Measurements from ENCODE around the gene LIPI. TPM values are rescaled to one million over a fixed set of nuclear protein-coding genes. Genes with fewer than 3 reads are reported as not detected.
"Not testable (repeated sequence)": the region's sequence is repeated elsewhere in the genome, so short reads cannot be mapped to it uniquely, and the experiment has no call there.

The LIPI gene
- polyA plus RNA-seq, 1 donor (not counting 4 experiments of a cell fraction or from before 2014, with no cell fraction given), result not detected

DNA sequence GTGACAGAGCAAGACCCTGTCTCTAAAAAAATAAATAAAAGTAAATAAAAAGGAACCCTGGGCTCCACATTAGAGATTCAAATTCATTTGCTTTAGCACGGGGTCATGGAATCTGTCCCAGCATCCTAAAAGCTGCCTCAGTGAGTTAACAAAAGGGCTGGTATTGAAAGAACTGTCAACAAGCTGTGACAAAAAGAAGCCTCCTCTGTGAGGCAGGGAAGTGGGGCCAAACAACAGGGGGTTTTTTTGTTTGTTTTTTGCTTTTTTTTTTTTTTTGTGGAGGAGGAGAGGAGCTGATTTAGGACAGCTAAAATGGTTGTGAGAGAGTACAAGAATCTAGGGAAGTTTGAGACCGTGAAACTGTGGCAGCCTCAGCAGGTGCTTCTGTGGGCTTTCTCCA lies 115.7 kb downstream of the LIPI start:
- Histone ChIP-seq H3K4me3 (ENCODE audit: control insufficient read depth in 2 of 3, extremely low read depth in 1 of 3, insufficient read depth in 2 of 3, low read depth in 1 of 3, low read length in 3 of 3) (no peak overlapping the region), H3K4me1 (ENCODE audit: control insufficient read depth, extremely low read depth, insufficient read depth, low read length) (no peaks in the 10 kb centered on the region), H3K9me1 (ENCODE audit: control insufficient read depth, extremely low read depth, insufficient read depth, low read length) (no peaks in the 10 kb centered on the region), H3K79me2 (ENCODE audit: control insufficient read depth, insufficient read depth, low read length) (no peaks in the 10 kb centered on the region), H2AFZ (ENCODE audit: control insufficient read depth, low read length) (no peak overlapping the region), H3K27me3 (ENCODE audit: control insufficient read depth, extremely low read depth, insufficient read depth, low read length) (no peaks in the 10 kb centered on the region), H3K36me3 (ENCODE audit: control insufficient read depth in 2 of 2, extremely low read depth in 1 of 2, insufficient read depth in 2 of 2, low read length in 2 of 2) (no peaks in the 10 kb centered on the region), H3K9me3 (ENCODE audit: control insufficient read depth, low read depth, low read length) (no peaks in the 10 kb centered on the region), H3K4me2 (ENCODE audit: control insufficient read depth, extremely low read depth, insufficient read depth, low read depth, low read length) (no peak overlapping the region), H3K27ac (ENCODE audit: control insufficient read depth, insufficient read depth, low read length) (no peak overlapping the region), H4K20me1 (ENCODE audit: control insufficient read depth, extremely low read depth, insufficient read depth, low read length) (no peaks in the 10 kb centered on the region), H3K9ac (ENCODE audit: control insufficient read depth, extremely low read depth, insufficient read depth, low read length) (no peak overlapping the region)
- dilution Hi-C loops (cut with MboI; ENCODE audit: extremely low pct_ligation_motif_present, low sequenced_read_pairs), result no loop called here
- FAIRE-seq, result no peak
- no peak for DNase-seq (ENCODE audit: low read depth, low spot score)
- TF ChIP-seq, protein P1, sequence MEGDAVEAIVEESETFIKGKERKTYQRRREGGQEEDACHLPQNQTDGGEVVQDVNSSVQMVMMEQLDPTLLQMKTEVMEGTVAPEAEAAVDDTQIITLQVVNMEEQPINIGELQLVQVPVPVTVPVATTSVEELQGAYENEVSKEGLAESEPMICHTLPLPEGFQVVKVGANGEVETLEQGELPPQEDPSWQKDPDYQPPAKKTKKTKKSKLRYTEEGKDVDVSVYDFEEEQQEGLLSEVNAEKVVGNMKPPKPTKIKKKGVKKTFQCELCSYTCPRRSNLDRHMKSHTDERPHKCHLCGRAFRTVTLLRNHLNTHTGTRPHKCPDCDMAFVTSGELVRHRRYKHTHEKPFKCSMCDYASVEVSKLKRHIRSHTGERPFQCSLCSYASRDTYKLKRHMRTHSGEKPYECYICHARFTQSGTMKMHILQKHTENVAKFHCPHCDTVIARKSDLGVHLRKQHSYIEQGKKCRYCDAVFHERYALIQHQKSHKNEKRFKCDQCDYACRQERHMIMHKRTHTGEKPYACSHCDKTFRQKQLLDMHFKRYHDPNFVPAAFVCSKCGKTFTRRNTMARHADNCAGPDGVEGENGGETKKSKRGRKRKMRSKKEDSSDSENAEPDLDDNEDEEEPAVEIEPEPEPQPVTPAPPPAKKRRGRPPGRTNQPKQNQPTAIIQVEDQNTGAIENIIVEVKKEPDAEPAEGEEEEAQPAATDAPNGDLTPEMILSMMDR (optimal IDR thresholded peaks at IDR 0.05 in 1 of 3, IDR thresholded peaks at IDR 0.05 in 1 of 3, conservative IDR thresholded peaks at IDR 0.05 in 1 of 3; ENCODE audit: extremely low read depth in 1 of 3, insufficient read depth in 2 of 3, low read length in 3 of 3), result no peak
- TF ChIP-seq EZH2 (IDR thresholded peaks at IDR 0.05; ENCODE audit: low read length), result no peak

DNA sequence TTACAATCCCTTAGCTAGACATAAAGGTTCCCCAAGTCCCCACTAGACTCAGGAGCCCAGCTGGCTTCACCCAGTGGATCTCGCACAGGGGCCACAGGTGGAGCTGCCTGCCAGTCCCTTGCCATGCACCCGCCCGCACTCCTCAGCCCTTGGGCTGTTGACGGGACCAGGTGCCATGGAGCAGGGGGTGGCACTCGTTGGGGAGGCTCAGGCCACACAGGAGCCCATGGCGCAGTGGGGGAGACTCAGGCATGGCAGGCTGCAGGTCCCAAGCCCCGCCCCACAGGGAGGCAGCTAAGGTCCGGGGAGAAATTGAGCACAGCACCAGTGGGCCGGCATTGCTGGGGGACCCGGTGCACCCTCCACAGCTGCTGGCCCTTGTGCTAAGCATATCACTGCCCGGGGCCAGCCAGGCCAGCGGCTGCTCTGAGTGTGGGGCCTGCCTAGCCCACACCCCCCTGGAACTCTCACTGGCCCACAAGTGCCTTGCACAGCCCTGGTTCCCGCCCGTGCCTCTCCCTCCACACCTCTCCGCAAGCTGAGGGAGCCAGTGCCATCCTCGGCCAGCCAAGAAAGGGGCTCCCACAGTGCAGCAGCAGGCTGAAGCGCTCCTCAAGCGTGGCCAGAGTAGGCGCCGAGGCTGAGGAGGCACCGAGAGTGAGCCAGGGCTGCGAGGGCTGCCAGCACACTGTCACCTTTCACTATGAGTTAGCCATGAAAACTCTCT lies 117.8 kb downstream of the LIPI start:
- Histone ChIP-seq H4K20me1 (ENCODE audit: control insufficient read depth, extremely low read depth, insufficient read depth, low read length) (no peaks in the 10 kb centered on the region), H3K9me3 (ENCODE audit: control insufficient read depth, low read depth, low read length) (no peaks in the 10 kb centered on the region), H3K4me3 (ENCODE audit: control insufficient read depth in 2 of 3, extremely low read depth in 1 of 3, insufficient read depth in 2 of 3, low read depth in 1 of 3, low read length in 3 of 3) (no peak overlapping the region), H2AFZ (ENCODE audit: control insufficient read depth, low read length) (no peak overlapping the region), H3K4me1 (ENCODE audit: control insufficient read depth, extremely low read depth, insufficient read depth, low read length) (no peaks in the 10 kb centered on the region), H3K9me1 (ENCODE audit: control insufficient read depth, extremely low read depth, insufficient read depth, low read length) (no peaks in the 10 kb centered on the region), H3K9ac (ENCODE audit: control insufficient read depth, extremely low read depth, insufficient read depth, low read length) (no peak overlapping the region), H3K36me3 (ENCODE audit: control insufficient read depth in 2 of 2, extremely low read depth in 1 of 2, insufficient read depth in 2 of 2, low read length in 2 of 2) (no peaks in the 10 kb centered on the region), H3K27ac (ENCODE audit: control insufficient read depth, insufficient read depth, low read length) (no peak overlapping the region), H3K4me2 (ENCODE audit: control insufficient read depth, extremely low read depth, insufficient read depth, low read depth, low read length) (no peak overlapping the region), H3K27me3 (ENCODE audit: control insufficient read depth, extremely low read depth, insufficient read depth, low read length) (no peaks in the 10 kb centered on the region), H3K79me2 (ENCODE audit: control insufficient read depth, insufficient read depth, low read length) (no peaks in the 10 kb centered on the region)
- dilution Hi-C loops (cut with MboI; ENCODE audit: extremely low pct_ligation_motif_present, low sequenced_read_pairs), result no loop called here
- FAIRE-seq (no peak), DNase-seq (ENCODE audit: low read depth, low spot score) (no peak)
- no peak for TF ChIP-seq EZH2 (IDR thresholded peaks at IDR 0.05; ENCODE audit: low read length)
- TF ChIP-seq, protein P1 (optimal IDR thresholded peaks at IDR 0.05 in 1 of 3, IDR thresholded peaks at IDR 0.05 in 1 of 3, conservative IDR thresholded peaks at IDR 0.05 in 1 of 3; ENCODE audit: extremely low read depth in 1 of 3, insufficient read depth in 2 of 3, low read length in 3 of 3), result no peak

DNA sequence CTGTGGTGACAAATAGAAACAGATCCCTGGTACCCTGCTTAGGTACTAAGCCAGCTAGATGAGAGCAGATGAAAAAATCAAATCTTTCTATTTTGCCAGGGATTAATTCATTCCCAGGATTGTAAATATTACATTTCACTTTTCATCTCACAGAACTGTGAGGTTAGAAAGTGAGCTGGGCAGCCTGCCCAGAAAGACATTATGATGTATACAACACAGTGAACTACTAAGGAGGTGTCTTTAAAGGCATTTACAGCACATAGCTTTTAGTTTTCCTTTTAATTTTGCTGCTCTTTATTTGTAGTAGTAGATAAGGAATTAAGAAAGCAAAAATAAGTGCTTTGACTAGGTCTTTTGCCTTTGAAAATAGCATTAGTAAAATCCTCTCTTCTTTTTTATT lies 120.6 kb downstream of the LIPI start:
- H3K9ac ChIP-seq (ENCODE audit: control insufficient read depth, extremely low read depth, insufficient read depth, low read length); H3K27ac ChIP-seq (ENCODE audit: control insufficient read depth, insufficient read depth, low read length); H3K9me3 ChIP-seq (ENCODE audit: control insufficient read depth, low read depth, low read length); H3K4me2 ChIP-seq (ENCODE audit: control insufficient read depth, extremely low read depth, insufficient read depth, low read depth, low read length); DNase-seq (ENCODE audit: low read depth, low spot score); H3K4me1 ChIP-seq (ENCODE audit: control insufficient read depth, extremely low read depth, insufficient read depth, low read length); dilution Hi-C loops (cut with MboI; ENCODE audit: extremely low pct_ligation_motif_present, low sequenced_read_pairs); H3K27me3 ChIP-seq (ENCODE audit: control insufficient read depth, extremely low read depth, insufficient read depth, low read length); H2AFZ ChIP-seq (ENCODE audit: control insufficient read depth, low read length); H3K79me2 ChIP-seq (ENCODE audit: control insufficient read depth, insufficient read depth, low read length); H3K36me3 ChIP-seq (ENCODE audit: control insufficient read depth in 2 of 2, extremely low read depth in 1 of 2, insufficient read depth in 2 of 2, low read length in 2 of 2); H3K4me3 ChIP-seq (ENCODE audit: control insufficient read depth in 2 of 3, extremely low read depth in 1 of 3, insufficient read depth in 2 of 3, low read depth in 1 of 3, low read length in 3 of 3); H3K9me1 ChIP-seq (ENCODE audit: control insufficient read depth, extremely low read depth, insufficient read depth, low read length); FAIRE-seq; H4K20me1 ChIP-seq (ENCODE audit: control insufficient read depth, extremely low read depth, insufficient read depth, low read length): not testable (repeated sequence)
